WTC11 (cell line): ENCODE measurements around the gene SETD1B. TPM values are rescaled to one million over a fixed set of nuclear protein-coding genes. Genes with fewer than 3 reads are reported as not detected.
"Not testable (repeated sequence)": the region's sequence is repeated elsewhere in the genome, so short reads cannot be mapped to it uniquely, and the experiment has no call there.

Experiments used
- ATAC-seq: fragments of 200-7000 bp; cut with Tn5 transposase; 2 replicates; pipeline ENCODE4 v1.10.0; 2021; ENCODE audit warnings: mild to moderate bottlenecking, moderate library complexity
- CTCF ChIA-PET: fragments of 300-600 bp; sonication (Branson Sonifier 250); formaldehyde crosslinking; loops from one replicate; lab custom pipeline; 2021; ENCODE audit warnings: antibody characterized with exemption; lab: Charles Lee
- POLR2A ChIA-PET: fragments of 350-600 bp; sonication (Branson Sonifier 250); formaldehyde crosslinking; loops from one replicate; lab custom pipeline; 2021; ENCODE audit warnings: antibody characterized with exemption; lab: Charles Lee
- DNase-seq: peaks from one replicate; pipeline ENCODE4 v3.0.0; 2021; ENCODE audit warnings: low spot score
- H3K27ac Mint-ChIP-seq: 2 replicates; pipeline ENCODE4 v1.8.0; 2021; ENCODE audit warnings: mixed read lengths
- H3K27me3 Mint-ChIP-seq: 2 replicates; pipeline ENCODE4 v1.8.0; 2021; ENCODE audit warnings: low read depth, mild to moderate bottlenecking, moderate library complexity, mixed read lengths
- H3K36me3 Mint-ChIP-seq: 2 replicates; pipeline ENCODE4 v1.8.0; 2021; ENCODE audit warnings: mixed read lengths
- H3K4me1 Mint-ChIP-seq: 2 replicates; pipeline ENCODE4 v1.8.0; 2022; ENCODE audit warnings: mixed read lengths
- H3K4me3 Mint-ChIP-seq: 2 replicates; pipeline ENCODE4 v1.8.0; 2021; ENCODE audit warnings: mild to moderate bottlenecking, moderate library complexity, mixed read lengths
- H3K9me3 Mint-ChIP-seq: 2 replicates; pipeline ENCODE4 v1.8.0; 2021; ENCODE audit warnings: mixed read lengths
- ATF2 ChIP-seq: sonication (generic); formaldehyde crosslinking; IDR thresholded peaks from 2 replicates; pipeline ENCODE4 v1.8.1; 2022; ENCODE audit warnings: low read depth, missing genetic modification reagents, borderline replicate concordance
- GTF2I ChIP-seq: fragments of 250-450 bp; sonication (Bioruptor Pico); conservative IDR thresholded peaks from 2 replicates; pipeline ENCODE4 v1.4.0; 2021; ENCODE audit warnings: mild to moderate bottlenecking
- total RNA-seq: library from RNA; stranded (reverse); gene quantifications from 3 replicates; pipeline ENCODE4 v1.2.3, GENCODE V29; 2021
- TF ChIP-seq, protein P1 (sequence below): fragments of 250-450 bp; sonication (Bioruptor Pico); IDR thresholded peaks from 2 replicates; pipeline ENCODE4 v1.9.0; 2021; ENCODE audit warnings: mild to moderate bottlenecking, borderline replicate concordance
- TF ChIP-seq, protein P2 (sequence below): sonication (generic); formaldehyde crosslinking; IDR thresholded peaks from 2 replicates; pipeline ENCODE4 v1.8.0; 2023; ENCODE audit warnings: missing genetic modification reagents
- TF ChIP-seq, protein P3 (sequence below): sonication (generic); formaldehyde crosslinking; IDR thresholded peaks from 2 replicates; pipeline ENCODE4 v1.8.0; 2023; ENCODE audit warnings: missing genetic modification reagents, mild to moderate bottlenecking, borderline replicate concordance

The SETD1B gene
- total RNA-seq, 1 experiment from 2014 or later: 19.5 TPM

DNA sequence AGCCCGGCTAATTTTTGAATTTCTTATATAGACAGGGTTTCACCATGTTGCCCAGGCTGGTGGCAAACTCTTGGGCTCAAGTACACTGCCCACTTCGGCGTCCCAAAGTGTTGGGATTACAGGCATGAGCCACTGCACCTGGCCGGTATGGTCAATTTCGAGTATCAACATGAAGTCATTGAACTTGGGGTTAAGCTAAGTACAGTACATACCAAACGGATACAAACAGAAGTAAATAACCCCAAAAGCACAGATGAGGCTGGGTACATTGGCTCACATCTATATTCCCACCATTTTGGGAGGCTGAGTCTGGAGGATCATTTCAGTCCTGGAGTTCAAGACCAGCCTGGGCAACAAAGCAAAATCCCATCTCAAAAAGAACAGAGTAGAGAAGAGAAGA is 71.8 kb downstream of the SETD1B start (continued):
- TF ChIP-seq, protein P1, sequence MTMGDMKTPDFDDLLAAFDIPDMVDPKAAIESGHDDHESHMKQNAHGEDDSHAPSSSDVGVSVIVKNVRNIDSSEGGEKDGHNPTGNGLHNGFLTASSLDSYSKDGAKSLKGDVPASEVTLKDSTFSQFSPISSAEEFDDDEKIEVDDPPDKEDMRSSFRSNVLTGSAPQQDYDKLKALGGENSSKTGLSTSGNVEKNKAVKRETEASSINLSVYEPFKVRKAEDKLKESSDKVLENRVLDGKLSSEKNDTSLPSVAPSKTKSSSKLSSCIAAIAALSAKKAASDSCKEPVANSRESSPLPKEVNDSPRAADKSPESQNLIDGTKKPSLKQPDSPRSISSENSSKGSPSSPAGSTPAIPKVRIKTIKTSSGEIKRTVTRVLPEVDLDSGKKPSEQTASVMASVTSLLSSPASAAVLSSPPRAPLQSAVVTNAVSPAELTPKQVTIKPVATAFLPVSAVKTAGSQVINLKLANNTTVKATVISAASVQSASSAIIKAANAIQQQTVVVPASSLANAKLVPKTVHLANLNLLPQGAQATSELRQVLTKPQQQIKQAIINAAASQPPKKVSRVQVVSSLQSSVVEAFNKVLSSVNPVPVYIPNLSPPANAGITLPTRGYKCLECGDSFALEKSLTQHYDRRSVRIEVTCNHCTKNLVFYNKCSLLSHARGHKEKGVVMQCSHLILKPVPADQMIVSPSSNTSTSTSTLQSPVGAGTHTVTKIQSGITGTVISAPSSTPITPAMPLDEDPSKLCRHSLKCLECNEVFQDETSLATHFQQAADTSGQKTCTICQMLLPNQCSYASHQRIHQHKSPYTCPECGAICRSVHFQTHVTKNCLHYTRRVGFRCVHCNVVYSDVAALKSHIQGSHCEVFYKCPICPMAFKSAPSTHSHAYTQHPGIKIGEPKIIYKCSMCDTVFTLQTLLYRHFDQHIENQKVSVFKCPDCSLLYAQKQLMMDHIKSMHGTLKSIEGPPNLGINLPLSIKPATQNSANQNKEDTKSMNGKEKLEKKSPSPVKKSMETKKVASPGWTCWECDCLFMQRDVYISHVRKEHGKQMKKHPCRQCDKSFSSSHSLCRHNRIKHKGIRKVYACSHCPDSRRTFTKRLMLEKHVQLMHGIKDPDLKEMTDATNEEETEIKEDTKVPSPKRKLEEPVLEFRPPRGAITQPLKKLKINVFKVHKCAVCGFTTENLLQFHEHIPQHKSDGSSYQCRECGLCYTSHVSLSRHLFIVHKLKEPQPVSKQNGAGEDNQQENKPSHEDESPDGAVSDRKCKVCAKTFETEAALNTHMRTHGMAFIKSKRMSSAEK (CRISPR knock-in tag): no peak
- TF ChIP-seq, protein P2, sequence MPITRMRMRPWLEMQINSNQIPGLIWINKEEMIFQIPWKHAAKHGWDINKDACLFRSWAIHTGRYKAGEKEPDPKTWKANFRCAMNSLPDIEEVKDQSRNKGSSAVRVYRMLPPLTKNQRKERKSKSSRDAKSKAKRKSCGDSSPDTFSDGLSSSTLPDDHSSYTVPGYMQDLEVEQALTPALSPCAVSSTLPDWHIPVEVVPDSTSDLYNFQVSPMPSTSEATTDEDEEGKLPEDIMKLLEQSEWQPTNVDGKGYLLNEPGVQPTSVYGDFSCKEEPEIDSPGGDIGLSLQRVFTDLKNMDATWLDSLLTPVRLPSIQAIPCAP: no peak
- TF ChIP-seq GTF2I (CRISPR knock-in tag): no peak
- TF ChIP-seq, protein P3, sequence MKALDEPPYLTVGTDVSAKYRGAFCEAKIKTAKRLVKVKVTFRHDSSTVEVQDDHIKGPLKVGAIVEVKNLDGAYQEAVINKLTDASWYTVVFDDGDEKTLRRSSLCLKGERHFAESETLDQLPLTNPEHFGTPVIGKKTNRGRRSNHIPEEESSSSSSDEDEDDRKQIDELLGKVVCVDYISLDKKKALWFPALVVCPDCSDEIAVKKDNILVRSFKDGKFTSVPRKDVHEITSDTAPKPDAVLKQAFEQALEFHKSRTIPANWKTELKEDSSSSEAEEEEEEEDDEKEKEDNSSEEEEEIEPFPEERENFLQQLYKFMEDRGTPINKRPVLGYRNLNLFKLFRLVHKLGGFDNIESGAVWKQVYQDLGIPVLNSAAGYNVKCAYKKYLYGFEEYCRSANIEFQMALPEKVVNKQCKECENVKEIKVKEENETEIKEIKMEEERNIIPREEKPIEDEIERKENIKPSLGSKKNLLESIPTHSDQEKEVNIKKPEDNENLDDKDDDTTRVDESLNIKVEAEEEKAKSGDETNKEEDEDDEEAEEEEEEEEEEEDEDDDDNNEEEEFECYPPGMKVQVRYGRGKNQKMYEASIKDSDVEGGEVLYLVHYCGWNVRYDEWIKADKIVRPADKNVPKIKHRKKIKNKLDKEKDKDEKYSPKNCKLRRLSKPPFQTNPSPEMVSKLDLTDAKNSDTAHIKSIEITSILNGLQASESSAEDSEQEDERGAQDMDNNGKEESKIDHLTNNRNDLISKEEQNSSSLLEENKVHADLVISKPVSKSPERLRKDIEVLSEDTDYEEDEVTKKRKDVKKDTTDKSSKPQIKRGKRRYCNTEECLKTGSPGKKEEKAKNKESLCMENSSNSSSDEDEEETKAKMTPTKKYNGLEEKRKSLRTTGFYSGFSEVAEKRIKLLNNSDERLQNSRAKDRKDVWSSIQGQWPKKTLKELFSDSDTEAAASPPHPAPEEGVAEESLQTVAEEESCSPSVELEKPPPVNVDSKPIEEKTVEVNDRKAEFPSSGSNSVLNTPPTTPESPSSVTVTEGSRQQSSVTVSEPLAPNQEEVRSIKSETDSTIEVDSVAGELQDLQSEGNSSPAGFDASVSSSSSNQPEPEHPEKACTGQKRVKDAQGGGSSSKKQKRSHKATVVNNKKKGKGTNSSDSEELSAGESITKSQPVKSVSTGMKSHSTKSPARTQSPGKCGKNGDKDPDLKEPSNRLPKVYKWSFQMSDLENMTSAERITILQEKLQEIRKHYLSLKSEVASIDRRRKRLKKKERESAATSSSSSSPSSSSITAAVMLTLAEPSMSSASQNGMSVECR (CRISPR knock-in tag): no peak
- no peak for TF ChIP-seq ATF2 (CRISPR knock-in tag)

GRCh38 chr12:121876080-121876447 is 72.3 kb downstream of the SETD1B start:
- CTCF ChIA-PET, H3K27me3 Mint-ChIP-seq, H3K36me3 Mint-ChIP-seq, DNase-seq, H3K4me3 Mint-ChIP-seq, H3K9me3 Mint-ChIP-seq, ATAC-seq, H3K27ac Mint-ChIP-seq, H3K4me1 Mint-ChIP-seq, POLR2A ChIA-PET: not testable (repeated sequence)

Other genes with a start within 250 kb of the SETD1B start
- gene KDM2B, start 223.0 kb upstream of the SETD1B start, total RNA-seq: 147 to 155 TPM (median 152 TPM) in 3 replicates
- gene ORAI1, start 177.5 kb upstream of the SETD1B start, total RNA-seq: 27.7 to 28.9 TPM (median 28.6 TPM) in 3 replicates
- gene MORN3, start 134.4 kb upstream of the SETD1B start, total RNA-seq: 0.37 to 0.80 TPM (median 0.50 TPM) in 3 replicates
- 30.7 to 36.9 TPM (median 33.6 TPM) in 3 replicates for gene TMEM120B, start 91.3 kb upstream of the SETD1B start, total RNA-seq
- gene RHOF, start 10.3 kb upstream of the SETD1B start, total RNA-seq: 35.8 to 45.3 TPM (median 36.2 TPM) in 3 replicates
- gene HPD, start 54.9 kb downstream of the SETD1B start, total RNA-seq: 0.39 to 0.48 TPM (median 0.44 TPM) in 3 replicates
- gene PSMD9, start 84.8 kb downstream of the SETD1B start, total RNA-seq: 35.3 to 36.4 TPM (median 36.2 TPM) in 3 replicates
- 2.9 to 3.1 TPM (median 3.0 TPM) in 3 replicates for gene CFAP251, start 114.6 kb downstream of the SETD1B start, total RNA-seq
- gene BCL7A, start 217.9 kb downstream of the SETD1B start, total RNA-seq: 14.6 to 19.7 TPM (median 15.8 TPM) in 3 replicates